Activated T-cell treated with anti-CD3 and anti-CD28 coated beads, Interleukin-2, amount 50 U/mL, for 48 hours (primary cell): ENCODE measurements around the gene AP5B1.
"Not testable (repeated sequence)": the region's sequence is repeated elsewhere in the genome, so short reads cannot be mapped to it uniquely, and the experiment has no call there.

Source experiments
- DNase-seq, 2 experiments: peaks; one replicate each; pipeline ENCODE4 v3.0.0-alpha.2; 2020

Gene AP5B1

DNA sequence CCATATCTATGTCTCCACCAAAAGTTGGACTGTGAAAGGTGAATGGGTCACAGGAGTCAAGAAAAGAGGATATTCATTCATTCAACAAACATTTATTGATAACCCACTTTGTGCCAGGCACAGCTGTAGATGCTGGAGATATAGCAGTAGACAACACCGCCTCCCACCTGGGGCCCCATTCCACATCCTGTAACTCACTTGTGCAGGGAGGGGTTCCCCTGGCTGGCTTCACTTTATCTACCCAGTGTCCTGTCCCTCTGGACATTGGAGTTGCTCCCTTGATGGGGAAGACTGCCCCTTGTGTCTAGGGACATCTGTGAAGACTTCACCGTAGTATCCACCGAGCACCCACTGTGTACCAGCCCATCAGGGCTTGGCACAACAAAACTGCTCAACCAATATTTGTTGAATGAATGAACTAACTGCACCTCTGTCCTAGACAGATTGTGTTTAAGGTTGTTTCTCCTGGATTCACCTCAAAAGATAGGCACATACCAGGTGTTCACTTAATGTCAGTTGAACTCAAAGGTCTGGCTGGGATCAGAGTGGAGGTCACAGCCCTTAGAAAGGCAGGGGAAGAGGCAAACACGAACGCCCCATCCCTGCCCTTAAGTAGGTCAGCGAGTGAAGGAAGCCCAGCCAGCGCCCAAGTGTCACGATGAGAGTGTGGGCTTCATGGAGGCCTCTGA is 4.7 kb upstream of the AP5B1 start:
- no peak for DNase-seq

DNA sequence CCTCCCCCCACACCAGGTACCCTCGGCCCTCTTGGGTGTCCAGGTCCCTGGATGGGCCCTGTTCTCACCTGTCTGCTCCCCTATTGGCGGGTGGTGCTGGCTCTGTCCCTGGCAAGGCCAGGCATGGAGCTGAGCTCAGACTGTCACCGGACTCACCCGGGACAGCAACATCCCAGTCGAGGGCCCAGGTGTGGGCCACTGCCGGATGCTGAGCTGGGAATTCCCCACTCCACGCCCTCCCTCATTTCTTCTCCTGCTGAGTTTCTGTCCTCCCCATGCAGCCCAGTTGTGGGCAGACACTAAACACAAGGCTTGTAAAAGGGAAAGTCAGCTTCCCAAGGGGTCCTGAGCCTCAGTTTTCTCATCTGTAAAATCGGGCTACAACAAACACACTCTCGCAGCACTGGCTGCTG is 2.0 kb upstream of the AP5B1 start:
- DNase-seq = no peak

- DNase-seq = no peak
These were observed 1.4 kb upstream of the AP5B1 start for GRCh38 chr11:65781962-65782815.

- no peak for DNase-seq
These were observed 581 bp upstream of the AP5B1 start for GRCh38 chr11:65781152-65781961.

DNA sequence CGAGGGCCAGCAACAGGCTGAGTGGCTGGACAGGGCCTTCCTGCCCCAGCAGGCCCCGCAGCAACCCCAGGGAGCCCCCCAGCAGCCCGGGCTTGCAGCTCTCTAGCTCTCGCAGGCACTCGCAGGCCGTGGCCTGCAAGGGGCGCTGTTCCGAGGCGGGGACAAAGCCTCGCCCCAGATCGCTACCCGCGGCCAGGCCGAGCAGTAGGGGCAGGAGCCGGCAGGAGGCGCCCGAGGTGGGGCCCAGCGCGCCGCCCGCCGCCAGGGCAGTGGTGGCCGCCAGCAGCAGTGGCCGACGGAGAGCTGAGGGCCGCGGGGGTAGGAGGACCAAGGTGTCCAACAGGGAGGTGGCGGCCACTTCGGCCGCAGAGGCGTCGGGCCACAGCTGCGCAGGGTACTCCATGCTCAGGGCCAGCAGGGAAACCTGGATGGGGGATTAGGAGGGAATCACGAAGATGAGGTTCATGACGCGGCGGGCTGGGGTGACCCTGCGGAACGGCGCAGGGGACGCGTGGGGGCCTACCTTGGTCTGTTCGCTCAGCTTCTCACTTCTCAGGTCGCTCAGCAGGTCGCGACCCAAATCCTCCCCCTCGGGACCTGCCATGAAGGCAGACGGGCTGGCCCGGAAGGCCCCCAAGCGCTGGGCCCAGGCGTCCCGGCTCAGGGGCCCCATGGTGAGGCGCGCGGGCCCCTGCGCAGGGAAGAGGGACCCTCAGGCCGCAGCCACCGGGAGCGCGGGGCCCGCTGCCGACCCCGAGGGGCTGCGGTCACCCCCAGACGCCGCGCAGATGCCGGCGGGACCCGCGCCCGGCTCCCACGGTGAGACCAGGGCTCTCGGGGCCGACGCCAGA is 632 bp downstream of the AP5B1 start:
- DNase-seq = peak; percentile 90 to 92

DNA sequence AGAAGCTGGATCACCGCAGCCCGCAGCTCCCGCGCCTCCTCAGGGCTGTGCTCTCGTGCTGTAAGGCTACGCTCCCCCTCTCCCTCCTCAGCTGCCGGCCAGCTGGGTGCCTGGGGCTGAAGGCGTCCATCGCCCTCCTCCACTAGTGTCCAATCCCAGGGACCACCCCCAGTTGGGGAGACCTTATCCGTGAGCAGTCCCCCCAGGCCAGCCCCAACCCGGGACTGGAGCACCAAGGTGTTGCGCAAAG is 1.2 kb downstream of the AP5B1 start:
- no peak for DNase-seq

- DNase-seq = peak in 1 of 2 experiments; percentile 17
These were observed 1.7 kb downstream of the AP5B1 start for GRCh38 chr11:65778901-65779668.

- peak in 1 of 2 experiments; percentile 14 for DNase-seq
These were observed 2.3 kb downstream of the AP5B1 start for GRCh38 chr11:65778431-65778900.

- peak; percentile 13 to 17 for DNase-seq
These were observed 2.9 kb downstream of the AP5B1 start for GRCh38 chr11:65777821-65778361.

DNA sequence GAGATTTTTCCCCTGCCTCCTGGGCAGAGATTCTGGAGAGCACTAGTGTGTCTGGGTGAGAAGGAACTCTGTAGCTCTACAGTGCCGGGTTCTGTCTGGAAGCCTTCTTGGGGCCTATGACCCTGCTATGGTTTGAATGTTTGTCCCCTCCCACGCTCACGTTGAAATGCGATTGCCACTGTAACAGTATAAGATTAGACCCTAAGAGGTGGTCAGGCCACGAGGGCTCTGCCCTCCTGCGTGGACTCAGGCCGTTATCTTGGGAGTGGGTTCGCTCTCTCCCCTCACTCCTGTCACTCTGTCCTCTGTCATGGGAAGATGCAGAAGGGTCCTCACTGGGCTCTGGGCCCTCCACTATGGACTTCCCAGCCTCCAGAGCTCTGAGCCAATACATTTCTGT is 3.5 kb downstream of the AP5B1 start:
- DNase-seq = no peak

DNA sequence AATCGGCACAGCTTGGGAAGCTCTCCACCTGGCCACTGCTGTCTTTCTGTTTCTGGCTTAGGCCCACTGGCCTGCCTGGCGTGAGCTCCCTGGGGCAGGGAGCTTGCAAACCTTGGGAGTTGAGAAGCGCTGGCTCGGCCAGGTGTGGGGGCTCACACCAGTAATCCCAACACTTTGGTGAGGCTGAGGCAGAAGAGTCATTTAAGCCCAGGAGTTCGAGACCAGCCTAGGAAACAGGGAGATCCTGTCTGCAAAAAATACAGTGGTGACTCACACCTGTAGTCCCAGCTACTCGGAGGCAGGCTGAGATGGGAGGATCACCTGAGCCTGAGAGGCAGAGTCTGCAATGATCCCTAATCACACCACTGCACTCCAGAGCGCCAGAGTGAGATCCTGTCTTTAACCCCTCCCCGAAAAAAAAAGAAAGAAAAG is 4.0 kb downstream of the AP5B1 start:
- no peak for DNase-seq

- DNase-seq = no peak
These were observed 4.6 kb downstream of the AP5B1 start for GRCh38 chr11:65776196-65776595.

DNA sequence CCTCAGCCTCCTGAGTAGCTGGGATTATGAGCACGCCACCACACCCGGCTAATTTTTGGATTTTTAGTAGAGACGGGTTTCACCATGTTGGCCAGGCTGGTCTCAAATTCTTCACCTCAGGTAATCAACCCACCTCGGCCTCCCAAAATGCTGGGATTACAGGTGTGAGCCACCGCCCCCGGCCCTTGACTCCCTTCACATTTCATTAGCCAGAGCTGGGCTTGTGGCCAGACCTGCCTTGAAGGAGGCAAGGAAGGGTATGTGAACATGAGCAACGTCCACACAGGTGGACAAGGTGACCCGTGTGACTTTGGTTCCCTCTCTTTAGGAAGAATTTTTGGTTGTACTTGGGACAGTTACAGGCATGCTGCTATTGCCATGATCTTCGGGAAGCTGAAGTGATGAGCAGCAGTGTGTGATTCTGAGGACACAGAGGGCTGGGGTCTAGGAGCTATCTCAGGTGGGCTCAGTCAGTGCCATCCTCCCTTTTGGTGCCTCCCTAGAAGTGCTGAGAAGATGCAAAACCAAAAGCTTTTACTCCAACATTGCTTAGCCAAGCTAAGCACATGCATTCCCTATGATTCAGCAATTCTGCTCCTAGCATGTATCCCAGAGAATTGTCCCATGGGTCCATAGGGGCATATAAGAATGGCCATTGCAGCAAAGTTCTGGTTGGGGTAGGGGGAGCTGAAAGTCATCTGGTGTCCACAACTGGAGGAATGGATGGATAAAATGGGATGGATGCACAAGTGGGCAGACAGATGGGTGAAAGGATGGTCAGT is 6.1 kb downstream of the AP5B1 start:
- no peak for DNase-seq

DNA sequence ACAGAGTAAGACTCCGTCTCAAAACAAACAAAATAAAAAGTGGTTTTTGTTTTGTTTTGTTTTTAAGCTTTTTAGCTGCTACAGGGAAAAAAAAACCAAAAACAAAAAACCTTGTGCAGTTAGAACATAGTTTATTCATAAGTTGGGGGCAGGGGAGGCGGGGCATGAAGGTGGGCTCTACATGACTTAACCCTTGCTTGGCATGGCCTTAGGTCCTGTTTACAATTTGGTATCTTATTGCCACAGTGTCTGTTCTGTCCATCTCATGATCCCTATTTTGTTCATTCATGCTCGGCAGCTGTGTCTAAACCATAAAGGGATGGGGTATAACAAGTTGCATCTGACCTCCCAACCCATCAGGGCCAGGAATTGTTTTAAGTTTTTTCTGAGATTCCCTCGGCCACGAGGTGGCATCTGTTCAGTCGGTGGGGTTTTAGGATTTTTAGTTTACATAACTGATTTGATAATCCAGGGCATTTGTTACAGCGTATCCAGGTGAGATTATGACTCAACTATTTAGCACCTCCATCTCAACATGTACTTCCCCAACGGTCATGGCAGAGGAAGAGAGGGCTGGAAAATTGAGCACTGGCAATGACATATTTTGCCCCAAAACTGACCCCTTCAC is 6.9 kb downstream of the AP5B1 start:
- no peak for DNase-seq

DNA sequence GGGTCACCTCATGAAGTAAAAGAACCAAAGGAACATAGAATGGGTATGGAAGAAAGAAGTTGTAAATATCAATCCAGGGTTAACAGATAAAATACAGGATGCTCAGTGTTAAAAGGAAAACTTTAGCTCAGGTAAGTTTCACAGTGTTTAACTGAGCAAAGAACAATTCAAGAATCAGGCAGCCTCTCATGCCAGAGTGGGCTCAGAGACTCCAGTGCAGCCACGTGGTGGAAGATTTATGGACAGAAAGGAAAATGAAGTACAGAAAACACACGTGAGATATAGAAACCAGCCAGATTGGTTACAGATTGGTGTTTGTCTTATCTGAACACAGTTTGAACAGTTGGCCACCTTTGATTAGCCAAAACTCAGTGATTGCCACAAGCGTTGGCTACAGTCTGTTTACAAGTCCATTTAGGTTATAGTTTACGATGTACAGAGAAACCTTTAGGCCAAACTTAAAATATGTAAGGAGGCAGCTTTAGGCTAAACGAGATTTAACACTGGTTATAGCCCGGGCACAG is 9.1 kb downstream of the AP5B1 start:
- DNase-seq = no peak

DNA sequence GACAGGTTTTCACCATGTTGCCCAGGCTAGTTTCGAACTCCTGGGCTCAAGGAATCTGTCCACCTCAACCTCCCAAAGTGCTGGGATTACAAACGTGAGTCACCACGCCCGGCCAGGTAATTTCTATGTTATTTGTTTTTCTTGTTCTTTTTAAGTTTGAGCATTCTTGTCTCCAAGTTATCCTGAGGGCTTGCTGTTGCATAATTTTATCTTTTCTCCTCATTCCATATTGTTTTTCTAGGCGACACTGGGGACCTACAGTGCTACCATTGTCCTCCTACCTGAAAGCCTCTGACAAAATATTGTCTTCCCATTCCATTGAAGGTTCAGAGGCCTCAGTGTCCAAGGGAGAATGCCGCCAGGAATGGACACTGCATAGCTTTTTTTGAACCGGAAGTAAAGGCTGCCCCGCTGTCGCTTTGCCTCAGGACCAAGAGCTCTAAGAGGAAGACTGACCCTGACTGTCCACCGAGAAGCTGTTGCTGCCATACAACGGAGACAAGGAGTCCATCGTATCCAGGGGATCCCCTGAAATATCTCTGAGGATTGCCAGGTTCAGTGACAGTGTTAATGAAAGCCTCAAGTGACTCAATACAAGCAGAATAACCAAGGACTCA is 9.7 kb downstream of the AP5B1 start:
- no peak for DNase-seq

DNA sequence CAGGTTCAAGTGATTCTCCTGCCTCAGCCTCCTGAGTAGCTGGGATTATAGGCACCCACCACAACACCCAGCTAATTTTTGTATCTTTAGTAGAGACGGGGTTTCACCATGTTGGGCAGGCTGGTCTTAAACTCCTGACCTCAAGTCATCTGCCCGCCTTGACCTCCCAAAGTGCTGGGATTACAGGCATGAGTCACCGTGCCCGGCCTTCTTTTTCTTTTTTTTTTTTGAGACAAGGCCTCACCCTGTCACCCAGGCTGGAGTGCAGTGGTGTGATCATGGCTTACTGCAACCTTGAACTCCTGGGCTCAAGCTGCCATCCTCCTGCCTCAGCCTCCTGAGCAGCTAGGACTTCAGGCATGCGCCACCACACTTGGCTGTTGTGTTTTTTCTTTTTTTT is 13.0 kb downstream of the AP5B1 start:
- not testable (repeated sequence) for DNase-seq

DNA sequence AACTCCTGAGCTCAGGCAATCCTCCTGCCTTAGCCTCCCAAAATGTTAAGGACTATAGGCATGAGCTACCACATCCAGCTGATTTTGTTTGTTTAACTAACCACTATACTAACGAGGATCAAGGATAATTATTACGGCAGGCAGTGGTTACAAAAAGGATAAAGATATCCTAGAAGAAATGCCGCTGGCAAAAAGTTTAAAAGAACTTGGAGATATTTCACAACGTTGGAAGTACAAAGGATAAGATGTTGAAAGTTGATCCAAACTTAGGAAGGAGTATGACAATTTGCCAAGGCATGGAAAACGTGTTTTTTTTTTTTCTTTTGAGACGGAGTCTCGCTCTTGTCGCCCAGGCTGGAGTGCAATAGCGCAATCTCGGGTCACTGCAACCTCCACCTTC is 13.4 kb downstream of the AP5B1 start:
- no peak for DNase-seq

DNA sequence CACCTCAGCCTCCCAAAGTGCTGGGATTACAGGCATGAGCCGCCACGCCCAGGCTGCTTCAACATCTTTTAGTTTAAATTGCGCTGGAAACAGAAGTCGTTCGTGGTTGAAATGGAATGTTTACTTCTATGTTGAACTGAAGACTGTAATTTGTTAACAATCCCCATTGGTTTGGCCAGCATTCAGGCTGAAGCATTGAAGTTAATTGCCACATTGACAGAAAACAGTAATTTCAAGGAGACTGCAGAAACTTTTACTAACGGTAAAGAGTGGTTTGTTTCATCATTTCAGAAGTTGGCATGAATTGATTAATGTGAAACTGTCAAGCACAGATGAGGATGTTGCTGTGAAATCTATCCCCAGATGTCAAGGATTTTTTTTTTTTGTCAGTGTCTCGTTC is 14.2 kb downstream of the AP5B1 start:
- DNase-seq = no peak
